Fibroblast of lung (primary cell): ENCODE measurements around the gene GPR162. TPM values are rescaled to one million over a fixed set of nuclear protein-coding genes. Genes with fewer than 3 reads are reported as not detected.

ENCODE experiments used
- DNase-seq, 2 donors: peaks; one replicate each; pipeline versions ENCODE4 v3.0.0 to v3.0.0-alpha.2; 2010; ENCODE audit warnings: low read depth in 2 of 2
- H2AFZ ChIP-seq: 2 replicates; pipeline ENCODE4 v1.5.1; 2012; ENCODE audit warnings: low read length, control low read depth, inconsistent platforms
- H3K27ac ChIP-seq: 2 replicates; pipeline ENCODE4 v1.5.1; 2011; ENCODE audit warnings: low read length, control low read depth; ENCODE audit not compliant: insufficient read depth
- H3K27me3 ChIP-seq: 2 replicates; pipeline ENCODE4 v1.5.1; 2011; ENCODE audit warnings: mild to moderate bottlenecking, low read length; ENCODE audit not compliant: control insufficient read depth, insufficient read depth
- H3K36me3 ChIP-seq: 2 replicates; pipeline ENCODE4 v1.5.1; 2011; ENCODE audit warnings: low read length; ENCODE audit not compliant: control insufficient read depth, insufficient read depth
- H3K4me1 ChIP-seq: 2 replicates; pipeline ENCODE4 v1.5.1; 2011; ENCODE audit warnings: low read length; ENCODE audit not compliant: control insufficient read depth, insufficient read depth; ENCODE audit errors: extremely low read depth
- H3K4me2 ChIP-seq: 2 replicates; pipeline ENCODE4 v1.5.1; 2011; ENCODE audit warnings: low read length, control low read depth; ENCODE audit not compliant: insufficient read depth; ENCODE audit errors: extremely low read depth
- H3K4me3 ChIP-seq, 4 experiments: fragments of 200-600 bp in 1 of 4; sonication (generic) in 1 of 4; replicated peaks in 1 of 4; 2 replicates each; pipeline ENCODE4 v1.5.1; 2011 to 2016; ENCODE audit warnings: low read length in 4 of 4, low read depth in 3 of 4, mild to moderate bottlenecking in 3 of 4, control low read depth in 2 of 4, inconsistent platforms in 1 of 4, mixed read lengths in 1 of 4; ENCODE audit not compliant: insufficient read depth in 1 of 4; ENCODE audit errors: control extremely low read depth in 1 of 4
- H3K79me2 ChIP-seq: 2 replicates; pipeline ENCODE4 v1.5.1; 2012; ENCODE audit warnings: mild to moderate bottlenecking, low read length, inconsistent platforms; ENCODE audit not compliant: control insufficient read depth, insufficient read depth
- H3K9ac ChIP-seq: 2 replicates; pipeline ENCODE4 v1.5.1; 2011; ENCODE audit warnings: mild to moderate bottlenecking, low read length, control low read depth; ENCODE audit not compliant: insufficient read depth
- H3K9me3 ChIP-seq: 2 replicates; pipeline ENCODE4 v1.5.1; 2012; ENCODE audit warnings: low read depth, low read length; ENCODE audit not compliant: control insufficient read depth, insufficient read depth
- H4K20me1 ChIP-seq: 2 replicates; pipeline ENCODE4 v1.5.1; 2011; ENCODE audit warnings: low read length; ENCODE audit not compliant: control insufficient read depth, insufficient read depth; ENCODE audit errors: extremely low read depth
- EZH2 ChIP-seq: IDR thresholded peaks from 2 replicates; pipeline ENCODE4 v1.5.1; 2012; ENCODE audit warnings: low read length, control low read depth, mild to moderate bottlenecking; ENCODE audit errors: missing control alignments
- polyA plus RNA-seq, 2 donors: library from polyadenylated mRNA; depleted of rRNA in 1 of 2; stranded (reverse) in 1 of 2; unstranded in 1 of 2; fragments of >200 nt; gene quantifications; 2 replicates each; pipeline ENCODE4 v1.2.1, GENCODE V29; 2011 to 2012; ENCODE audit warnings: missing spikeins in 1 of 2
- total RNA-seq: library from RNA; depleted of rRNA; stranded (reverse); fragments of >200 nt; gene quantifications from 2 replicates; pipeline ENCODE4 v1.2.1, GENCODE V29; 2014
- TF ChIP-seq, protein P1 (sequence below), 2 donors: IDR thresholded peaks in 1 of 2; conservative IDR thresholded peaks in 1 of 2; 1 replicate in 1 of 2; 2 replicates in 1 of 2; pipeline ENCODE4 v1.5.1; 2011 to 2012; ENCODE audit warnings: low read length in 2 of 2, control low read depth in 1 of 2, inconsistent platforms in 1 of 2, low read depth in 1 of 2, mild to moderate bottlenecking in 1 of 2

Gene GPR162
- total and polyA plus RNA-seq, 2 donors (not counting 1 experiment from before 2014, with no cell fraction given), result 5.6 to 11.1 TPM

GRCh38 chr12:6829536-6830220, 8.1 kb downstream of the GPR162 start:
- peaks cover 17% of the 10 kb centered on the region for H3K4me1 ChIP-seq
- H3K27ac ChIP-seq, result peak overlapping the region; percentile 90
- H3K79me2 ChIP-seq, result peaks cover 26% of the 10 kb centered on the region
- H3K4me3 ChIP-seq, result peak overlapping the region; percentile 73 to 97 (median 94)
- H3K9ac ChIP-seq, result peak overlapping the region; percentile 91
- no peak for DNase-seq
- H2AFZ ChIP-seq, result peak overlapping the region; percentile 61
- no peaks in the 10 kb centered on the region for H3K27me3 ChIP-seq
- peak overlapping the region; percentile 88 for H3K4me2 ChIP-seq
- H3K9me3 ChIP-seq, result no peaks in the 10 kb centered on the region
- TF ChIP-seq, protein P1, sequence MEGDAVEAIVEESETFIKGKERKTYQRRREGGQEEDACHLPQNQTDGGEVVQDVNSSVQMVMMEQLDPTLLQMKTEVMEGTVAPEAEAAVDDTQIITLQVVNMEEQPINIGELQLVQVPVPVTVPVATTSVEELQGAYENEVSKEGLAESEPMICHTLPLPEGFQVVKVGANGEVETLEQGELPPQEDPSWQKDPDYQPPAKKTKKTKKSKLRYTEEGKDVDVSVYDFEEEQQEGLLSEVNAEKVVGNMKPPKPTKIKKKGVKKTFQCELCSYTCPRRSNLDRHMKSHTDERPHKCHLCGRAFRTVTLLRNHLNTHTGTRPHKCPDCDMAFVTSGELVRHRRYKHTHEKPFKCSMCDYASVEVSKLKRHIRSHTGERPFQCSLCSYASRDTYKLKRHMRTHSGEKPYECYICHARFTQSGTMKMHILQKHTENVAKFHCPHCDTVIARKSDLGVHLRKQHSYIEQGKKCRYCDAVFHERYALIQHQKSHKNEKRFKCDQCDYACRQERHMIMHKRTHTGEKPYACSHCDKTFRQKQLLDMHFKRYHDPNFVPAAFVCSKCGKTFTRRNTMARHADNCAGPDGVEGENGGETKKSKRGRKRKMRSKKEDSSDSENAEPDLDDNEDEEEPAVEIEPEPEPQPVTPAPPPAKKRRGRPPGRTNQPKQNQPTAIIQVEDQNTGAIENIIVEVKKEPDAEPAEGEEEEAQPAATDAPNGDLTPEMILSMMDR (conservative IDR thresholded peaks at IDR 0.05 in 1 of 2, IDR thresholded peaks at IDR 0.05 in 1 of 2; ENCODE audit: low read depth in 1 of 2, low read length in 2 of 2), result peak in 1 of 2 donors; percentile 28
- TF ChIP-seq EZH2, result no peak
- peaks cover 26% of the 10 kb centered on the region for H3K36me3 ChIP-seq
- no peaks in the 10 kb centered on the region for H4K20me1 ChIP-seq

DNA sequence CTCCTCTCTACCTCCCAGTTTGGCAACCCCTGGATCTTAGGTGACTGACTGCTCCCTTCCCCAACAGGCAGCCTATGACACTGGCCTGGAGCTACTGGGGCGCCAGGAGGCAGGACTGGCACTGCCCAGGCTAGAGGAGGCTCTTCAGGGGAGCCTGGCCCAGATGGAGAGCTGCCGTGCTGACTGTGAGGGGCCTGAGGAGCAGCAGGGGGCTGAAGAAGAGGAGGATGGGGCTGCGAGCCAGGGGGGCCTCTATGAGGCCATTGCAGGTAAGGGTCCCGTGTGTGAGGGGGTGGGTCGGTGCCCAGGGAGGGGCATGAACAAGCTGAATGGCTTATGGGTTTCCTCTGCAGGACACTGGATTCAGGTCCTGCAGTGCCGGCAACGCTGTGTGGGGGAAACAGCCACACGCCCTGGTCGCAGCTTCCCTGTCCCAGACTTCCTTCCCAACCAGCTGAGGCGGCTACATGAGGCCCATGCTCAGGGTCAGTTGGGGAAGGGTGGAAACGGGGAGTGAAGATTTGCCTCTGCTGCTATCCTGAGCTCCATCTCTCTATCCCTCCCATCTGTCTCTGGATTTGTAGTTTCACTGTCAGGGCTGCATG, 8.8 kb downstream of the GPR162 start:
- no peak for TF ChIP-seq EZH2
- TF ChIP-seq, protein P1 (conservative IDR thresholded peaks at IDR 0.05 in 1 of 2, IDR thresholded peaks at IDR 0.05 in 1 of 2; ENCODE audit: low read depth in 1 of 2, low read length in 2 of 2), result no peak
- H3K9me3 ChIP-seq, result no peaks in the 10 kb centered on the region
- peak overlapping the region; percentile 73 to 97 (median 94) for H3K4me3 ChIP-seq
- H4K20me1 ChIP-seq, result no peaks in the 10 kb centered on the region
- H3K27ac ChIP-seq, result no peak overlapping the region
- peaks cover 10% of the 10 kb centered on the region for H3K4me1 ChIP-seq
- no peak overlapping the region for H3K9ac ChIP-seq
- H2AFZ ChIP-seq, result no peak overlapping the region
- DNase-seq, result no peak
- H3K27me3 ChIP-seq, result no peaks in the 10 kb centered on the region
- H3K36me3 ChIP-seq, result peaks cover 26% of the 10 kb centered on the region
- H3K79me2 ChIP-seq, result peaks cover 26% of the 10 kb centered on the region
- peak overlapping the region; percentile 88 for H3K4me2 ChIP-seq

GRCh38 chr12:6830999-6831398, 9.4 kb downstream of the GPR162 start:
- Histone ChIP-seq H3K4me1 (peaks cover 10% of the 10 kb centered on the region), H3K4me2 (no peak overlapping the region), H3K36me3 (peaks cover 25% of the 10 kb centered on the region), H2AFZ (no peak overlapping the region), H3K27me3 (no peaks in the 10 kb centered on the region), H3K4me3 (no peak overlapping the region), H3K27ac (no peak overlapping the region), H3K9ac (no peak overlapping the region), H4K20me1 (no peaks in the 10 kb centered on the region), H3K9me3 (no peaks in the 10 kb centered on the region), H3K79me2 (peaks cover 26% of the 10 kb centered on the region)
- no peak for DNase-seq
- no peak for TF ChIP-seq EZH2
- TF ChIP-seq, protein P1 (conservative IDR thresholded peaks at IDR 0.05 in 1 of 2, IDR thresholded peaks at IDR 0.05 in 1 of 2; ENCODE audit: low read depth in 1 of 2, low read length in 2 of 2), result no peak
